ENCODE measurements around the gene RNU11. TPM values are rescaled to one million over a fixed set of nuclear protein-coding genes. Genes with fewer than 3 reads are reported as not detected.
A peak's percentile ranks its signal among the peaks of the same experiment; 100 is the strongest.

Gene RNU11
- total RNA-seq (not detected), polyA plus RNA-seq (ENCODE audit: insufficient read depth, low read depth, low replicate concordance) (not detected)
- long read RNA-seq, donor 1 = 0 reads
- long read RNA-seq, donor 2 = 0 reads

GRCh38 chr1:28648474-28649198 lies at the start of gene RNU11:
Gene RNU11 (plus strand): TSS chr1:28648600.
- no peak for TF ChIP-seq CTCF (IDR thresholded peaks at IDR 0.05)
- peak; percentile 99 for TF ChIP-seq POLR2A (IDR thresholded peaks at IDR 0.05)
- Histone ChIP-seq H3K9me3 (no peaks in the 10 kb centered on the region), H3K36me3 (ENCODE audit: low read depth, missing control alignments) (no peaks in the 10 kb centered on the region), H3K27ac (peak within 1 kb of the TSS; percentile 90 to 92), H3K27me3 (no peaks in the 10 kb centered on the region), H3K4me3 (peak within 1 kb of the TSS; percentile 32 to 42), H3K4me1 (no peaks in the 10 kb centered on the region)
- intact Hi-C loops (cut with DNase I; ENCODE audit: low total_unique reads) = no loop called here
- DNase-seq = peak; percentile 93
- 0% methylated on average over 28 of the region's 28 CpGs for WGBS, 2 donors

- H3K9me3 ChIP-seq = no peaks in the 10 kb centered on the region
- no peak overlapping the region for H3K4me3 ChIP-seq
- no peaks in the 10 kb centered on the region for H3K4me1 ChIP-seq
- H3K27me3 ChIP-seq = no peaks in the 10 kb centered on the region
- H3K36me3 ChIP-seq (ENCODE audit: low read depth, missing control alignments) = no peaks in the 10 kb centered on the region
- H3K27ac ChIP-seq = no peak overlapping the region
- WGBS, 2 donors = 47 to 51% methylated on average over 3 of the region's 3 CpGs
- DNase-seq = no peak
- TF ChIP-seq POLR2A (IDR thresholded peaks at IDR 0.05) (no peak), CTCF (IDR thresholded peaks at IDR 0.05) (no peak)
- intact Hi-C loops (cut with DNase I; ENCODE audit: low total_unique reads) = loop anchor here (5.0 kb wide), 1 partner anchor 84 kb away; no protein-coding TSS in a partner anchor
Observed at GRCh38 chr1:28601696-28602095, 46.7 kb upstream of the RNU11 start.

- peak; percentile 41 to 59 (median 52) for TF ChIP-seq CTCF (IDR thresholded peaks at IDR 0.05)
- no peak for TF ChIP-seq POLR2A (IDR thresholded peaks at IDR 0.05)
- Histone ChIP-seq H3K4me3 (no peak overlapping the region), H3K9me3 (no peaks in the 10 kb centered on the region), H3K36me3 (ENCODE audit: low read depth, missing control alignments) (no peaks in the 10 kb centered on the region), H3K4me1 (no peaks in the 10 kb centered on the region), H3K27ac (no peak overlapping the region), H3K27me3 (no peaks in the 10 kb centered on the region)
- 67 to 70% methylated on average over 11 to 15 of the region's 15 CpGs for WGBS, 2 donors
- intact Hi-C loops (cut with DNase I; ENCODE audit: low total_unique reads) = loop anchor here (5.0 kb wide), 1 partner anchor 85 kb away; no protein-coding TSS in a partner anchor
- peak; percentile 82 for DNase-seq
Observed at GRCh38 chr1:28602536-28603439, 45.6 kb upstream of the RNU11 start.

GRCh38 chr1:28604411-28604810 lies 44.0 kb upstream of the RNU11 start:
- no peak for DNase-seq
- H3K27me3 ChIP-seq = no peaks in the 10 kb centered on the region
- no peaks in the 10 kb centered on the region for H3K4me1 ChIP-seq
- no peaks in the 10 kb centered on the region for H3K36me3 ChIP-seq (ENCODE audit: low read depth, missing control alignments)
- H3K4me3 ChIP-seq = no peak overlapping the region
- H3K27ac ChIP-seq = no peak overlapping the region
- WGBS, 2 donors = 88 to 92% methylated on average over 5 of the region's 5 CpGs
- intact Hi-C loops (cut with DNase I; ENCODE audit: low total_unique reads) = loop anchor here (5.0 kb wide), 1 partner anchor 87 kb away; no protein-coding TSS in a partner anchor
- TF ChIP-seq CTCF (IDR thresholded peaks at IDR 0.05) (no peak), POLR2A (IDR thresholded peaks at IDR 0.05) (no peak)
- no peaks in the 10 kb centered on the region for H3K9me3 ChIP-seq

Data from testis (tissue), 5 donors.